AG09309 (cell line): Measurements from ENCODE around the gene SMARCC2.
"Not testable (repeated sequence)": the region's sequence is repeated elsewhere in the genome, so short reads cannot be mapped to it uniquely, and the experiment has no call there.

Experiments used
- DNase-seq: peaks from one replicate; pipeline ENCODE4 v3.0.0-alpha.2; 2010; ENCODE audit warnings: low read depth
- H3K4me3 ChIP-seq: 2 replicates; pipeline ENCODE4 v1.5.1; 2011; ENCODE audit warnings: mild to moderate bottlenecking, low read depth, low read length, moderate library complexity; ENCODE audit not compliant: control insufficient read depth
- TF ChIP-seq, protein P1 (sequence below): IDR thresholded peaks from 2 replicates; pipeline ENCODE4 v1.5.1; 2011; ENCODE audit warnings: mild to moderate bottlenecking, low read depth, low read length, inconsistent platforms; ENCODE audit not compliant: insufficient read depth, control insufficient read depth; ENCODE audit errors: missing control alignments

SMARCC2 gene

DNA sequence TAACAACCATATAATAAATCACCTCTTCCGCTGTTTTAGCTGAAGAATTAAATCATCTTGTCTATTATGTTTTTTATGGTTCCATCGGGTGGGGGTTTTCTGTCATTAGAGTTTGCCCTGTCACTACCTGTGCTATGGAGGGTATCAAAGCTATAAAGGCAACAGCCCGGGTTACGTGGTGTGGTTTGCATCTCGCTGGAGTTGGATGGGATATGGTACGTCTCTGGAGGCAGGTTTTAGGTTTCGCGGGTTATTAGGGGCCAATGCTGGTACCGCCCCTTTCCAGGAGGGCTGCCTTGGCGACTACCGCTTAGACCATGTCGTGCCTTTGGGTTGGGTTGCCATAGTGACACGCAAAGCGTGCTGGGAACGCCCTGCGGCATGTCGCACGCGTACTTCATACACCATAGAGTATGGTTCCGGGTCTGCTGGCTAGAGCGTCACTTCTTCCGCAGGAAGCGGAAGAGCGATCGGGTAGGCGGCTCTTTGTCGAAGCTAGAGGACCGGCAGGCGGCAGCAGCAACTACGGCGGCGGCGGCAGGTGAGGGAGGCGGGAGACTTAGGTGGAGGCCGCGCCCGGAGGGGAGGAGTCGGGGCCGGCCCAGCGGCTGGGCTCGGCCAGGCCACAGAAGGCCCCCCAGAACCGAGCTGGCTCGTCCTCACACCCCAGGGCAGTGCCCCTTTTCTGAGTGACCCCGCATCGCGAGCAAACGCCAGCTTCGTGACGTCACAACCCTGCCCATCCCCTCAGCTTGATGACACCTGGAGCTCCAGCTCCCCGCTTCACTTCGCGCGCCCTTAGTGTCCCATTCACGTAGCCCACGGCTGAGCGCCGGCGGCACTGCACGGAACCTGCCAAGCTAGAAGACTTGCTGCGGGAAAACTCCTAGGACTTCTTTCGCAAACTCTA is 71.2 kb downstream of the SMARCC2 start, which contains the start of gene ZC3H10:
Gene ZC3H10, plus strand, starts transcription at position 489 of the 910 bp plus-strand sequence. CDS start 2,297 bp downstream, outside the sequence.
- TF ChIP-seq, protein P1, sequence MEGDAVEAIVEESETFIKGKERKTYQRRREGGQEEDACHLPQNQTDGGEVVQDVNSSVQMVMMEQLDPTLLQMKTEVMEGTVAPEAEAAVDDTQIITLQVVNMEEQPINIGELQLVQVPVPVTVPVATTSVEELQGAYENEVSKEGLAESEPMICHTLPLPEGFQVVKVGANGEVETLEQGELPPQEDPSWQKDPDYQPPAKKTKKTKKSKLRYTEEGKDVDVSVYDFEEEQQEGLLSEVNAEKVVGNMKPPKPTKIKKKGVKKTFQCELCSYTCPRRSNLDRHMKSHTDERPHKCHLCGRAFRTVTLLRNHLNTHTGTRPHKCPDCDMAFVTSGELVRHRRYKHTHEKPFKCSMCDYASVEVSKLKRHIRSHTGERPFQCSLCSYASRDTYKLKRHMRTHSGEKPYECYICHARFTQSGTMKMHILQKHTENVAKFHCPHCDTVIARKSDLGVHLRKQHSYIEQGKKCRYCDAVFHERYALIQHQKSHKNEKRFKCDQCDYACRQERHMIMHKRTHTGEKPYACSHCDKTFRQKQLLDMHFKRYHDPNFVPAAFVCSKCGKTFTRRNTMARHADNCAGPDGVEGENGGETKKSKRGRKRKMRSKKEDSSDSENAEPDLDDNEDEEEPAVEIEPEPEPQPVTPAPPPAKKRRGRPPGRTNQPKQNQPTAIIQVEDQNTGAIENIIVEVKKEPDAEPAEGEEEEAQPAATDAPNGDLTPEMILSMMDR = peak; percentile 52

DNA sequence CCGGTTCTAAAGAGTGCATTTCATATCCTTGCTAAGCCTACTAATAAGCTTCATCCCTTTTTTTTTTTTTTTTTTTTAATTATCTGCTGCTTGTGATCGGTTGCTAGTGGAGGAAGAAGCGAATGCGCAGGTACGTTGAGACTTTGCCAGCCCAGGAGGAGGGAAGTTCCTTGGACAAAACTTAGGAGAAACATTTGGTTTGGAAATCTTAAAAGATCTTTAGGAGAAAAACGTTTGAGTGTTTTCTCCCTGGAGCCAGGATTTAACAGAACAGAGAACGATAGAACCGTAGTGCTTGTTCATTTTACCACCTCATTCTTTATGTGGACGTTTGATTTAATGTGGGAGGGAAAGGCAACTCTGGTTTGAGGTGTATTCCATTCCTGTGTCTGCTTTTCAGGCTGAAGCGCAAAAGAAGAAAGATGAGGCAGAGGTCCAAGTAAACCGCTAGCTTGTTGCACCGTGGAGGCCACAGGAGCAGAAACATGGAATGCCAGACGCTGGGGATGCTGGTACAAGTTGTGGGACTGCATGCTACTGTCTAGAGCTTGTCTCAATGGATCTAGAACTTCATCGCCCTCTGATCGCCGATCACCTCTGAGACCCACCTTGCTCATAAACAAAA is 72.1 kb downstream of the SMARCC2 start:
- DNase-seq = not testable (repeated sequence)
- H3K4me3 ChIP-seq = peak overlapping the region; percentile 80

More for the DNA sequence above, 71.2 kb downstream of the SMARCC2 start, which contains the start of gene ZC3H10:
- H3K4me3 ChIP-seq = peak within 1 kb of the TSS; percentile 80
- peak; percentile 99 for DNase-seq

DNA sequence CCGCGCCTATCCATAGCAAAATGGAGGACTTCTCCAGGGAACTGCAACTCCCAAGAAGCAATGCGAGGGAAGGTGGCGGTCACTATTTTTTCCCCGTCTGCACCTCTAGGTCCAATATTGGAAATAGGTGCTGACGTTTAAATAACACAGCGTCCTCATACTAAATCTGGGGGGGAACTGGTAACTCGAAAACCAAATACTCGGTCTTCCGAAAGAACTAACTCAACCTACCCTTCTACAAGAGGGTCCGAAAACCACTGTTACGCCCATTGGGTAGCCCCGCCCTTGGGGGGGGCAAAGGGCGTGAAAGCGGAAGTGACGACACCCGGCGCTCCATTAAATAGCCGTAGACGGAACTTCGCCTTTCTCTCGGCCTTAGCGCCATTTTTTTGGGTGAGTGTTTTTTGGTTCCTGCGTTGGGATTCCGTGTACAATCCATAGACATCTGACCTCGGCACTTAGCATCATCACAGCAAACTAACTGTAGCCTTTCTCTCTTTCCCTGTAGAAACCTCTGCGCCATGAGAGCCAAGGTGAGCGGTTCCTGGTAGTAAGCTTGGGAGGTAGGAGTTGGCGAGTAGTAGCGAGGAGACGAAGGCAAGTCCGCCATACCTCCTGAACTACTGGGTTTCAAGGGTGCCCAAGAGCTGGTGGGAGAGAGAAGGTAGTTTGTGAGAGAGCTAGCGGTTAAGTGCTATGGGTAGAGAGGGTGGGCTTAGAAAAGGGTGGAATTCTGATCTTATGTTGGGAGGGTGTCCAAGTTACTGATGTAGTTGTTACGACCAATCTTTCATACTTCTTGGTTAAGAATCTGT is 72.8 kb downstream of the SMARCC2 start, which contains the start of gene RPL41:
Gene RPL41, plus strand, starts transcription at position 367 of the 815 bp plus-strand sequence.
- H3K4me3 ChIP-seq = peak within 1 kb of the TSS; percentile 80
- TF ChIP-seq, protein P1 = no peak
- peak; percentile 52 for DNase-seq

DNA sequence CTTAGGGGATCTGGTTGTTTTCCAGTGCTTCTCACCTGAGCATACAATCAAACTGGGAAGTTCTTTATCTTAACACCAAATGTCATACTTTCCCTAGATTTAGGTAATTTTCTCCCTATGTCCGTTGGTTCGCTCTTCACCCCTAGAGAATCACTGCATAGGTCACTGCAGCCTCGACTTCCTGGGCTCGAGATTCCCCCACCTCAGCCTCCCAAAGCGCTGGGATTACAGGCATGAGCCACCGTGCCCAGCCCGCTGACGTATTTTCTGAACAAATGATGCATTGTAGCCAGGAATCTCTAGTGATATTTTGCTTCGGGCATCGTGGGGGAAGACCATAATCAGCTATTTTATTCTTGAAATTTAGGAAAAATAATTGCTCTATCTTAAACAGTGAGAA is 74.0 kb downstream of the SMARCC2 start:
- TF ChIP-seq, protein P1 = no peak
- peak overlapping the region; percentile 80; the same call in 1 of the 2 replicates for H3K4me3 ChIP-seq
- DNase-seq = no peak

DNA sequence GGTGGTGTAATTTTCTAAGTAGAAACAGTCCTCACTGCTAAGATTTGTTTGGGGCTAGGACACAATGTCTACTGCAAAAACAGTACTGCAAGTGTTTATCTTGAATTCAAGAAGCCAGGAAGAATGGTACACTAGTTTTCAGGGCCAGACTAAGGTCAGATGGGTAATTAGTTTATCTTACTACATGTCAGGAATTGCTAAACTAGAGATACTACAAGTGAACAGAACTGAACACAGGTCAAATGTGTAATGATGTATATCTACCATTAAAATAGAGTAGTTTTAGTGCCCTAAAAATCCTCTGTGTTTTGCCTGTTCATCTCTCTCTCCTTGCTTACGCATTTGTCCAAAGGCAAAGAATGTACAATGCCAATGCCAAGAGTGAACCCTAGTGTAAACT is 75.2 kb downstream of the SMARCC2 start:
- TF ChIP-seq, protein P1 = no peak
- DNase-seq = no peak
- H3K4me3 ChIP-seq = no peak overlapping the region
